Thoracic aorta (tissue), 2 donors: Measurements from ENCODE around the gene PCTP. TPM values are rescaled to one million over a fixed set of nuclear protein-coding genes. Genes with fewer than 3 reads are reported as not detected.

ENCODE experiments used
- ATAC-seq: fragments of 150-250 bp; one replicate; pipeline ENCODE4 v1.8.0; 2017; ENCODE audit warnings: low read depth; ENCODE audit not compliant: insufficient number of reproducible peaks, low FRiP score
- DNase-seq: peaks from one replicate; pipeline ENCODE4 v3.0.0-alpha.2; 2020; ENCODE audit warnings: low spot score
- H3K27ac ChIP-seq, 2 donors: fragments of 200-600 bp; sonication (generic); 1 replicate in 1 of 2; 2 replicates in 1 of 2; pipeline ENCODE4 v1.5.1; 2016; ENCODE audit warnings: mild to moderate bottlenecking in 2 of 2, moderate library complexity in 2 of 2
- H3K27me3 ChIP-seq: fragments of 200-600 bp; sonication (generic); replicated peaks from 2 replicates; pipeline ENCODE4 v1.6.0; 2016; ENCODE audit warnings: mild to moderate bottlenecking; ENCODE audit not compliant: insufficient read depth
- H3K36me3 ChIP-seq: fragments of 200-600 bp; sonication (generic); one replicate; pipeline ENCODE4 v1.5.1; 2016
- H3K4me1 ChIP-seq, 2 donors: fragments of 200-600 bp; sonication (generic); 1 replicate in 1 of 2; 2 replicates in 1 of 2; pipeline versions ENCODE4 v1.5.1 to v1.6.0; 2016; ENCODE audit warnings: low read depth in 2 of 2, mild to moderate bottlenecking in 1 of 2; ENCODE audit not compliant: control insufficient read depth in 1 of 2
- H3K4me3 ChIP-seq: fragments of 200-600 bp; sonication (generic); 2 replicates; pipeline ENCODE4 v1.5.1; 2016; ENCODE audit warnings: mild to moderate bottlenecking
- H3K9me3 ChIP-seq: fragments of 200-600 bp; sonication (generic); 2 replicates; pipeline ENCODE4 v1.5.1; 2016
- CTCF ChIP-seq: fragments of 200-600 bp; sonication (generic); IDR thresholded peaks from one replicate; pipeline ENCODE4 v1.5.1; 2019; ENCODE audit warnings: antibody characterized with exemption
- total RNA-seq, 2 donors: library from RNA; depleted of rRNA; stranded (reverse); fragments of >200 nt; gene quantifications; one replicate each; pipeline versions ENCODE4 v1.1.0 to v1.2.3, GENCODE V29; 2016

PCTP gene
- total RNA-seq, 2 donors from 2014 or later: 11.9 to 13.3 TPM

- Histone ChIP-seq H3K27me3 (no peaks in the 10 kb centered on the region), H3K9me3 (no peaks in the 10 kb centered on the region), H3K27ac (no peak overlapping the region), H3K4me3 (no peak overlapping the region), H3K4me1 (no peaks in the 10 kb centered on the region), H3K36me3 (no peaks in the 10 kb centered on the region)
- no peak for DNase-seq
- ATAC-seq: no peak
- no peak for TF ChIP-seq CTCF
These were observed 42.4 kb downstream of the PCTP start for GRCh38 chr17:55793272-55793671.

- no peak for DNase-seq
- Histone ChIP-seq H3K27me3 (no peaks in the 10 kb centered on the region), H3K4me3 (no peak overlapping the region), H3K9me3 (no peaks in the 10 kb centered on the region), H3K27ac (no peak overlapping the region), H3K4me1 (no peaks in the 10 kb centered on the region), H3K36me3 (no peaks in the 10 kb centered on the region)
- no peak for ATAC-seq
- no peak for TF ChIP-seq CTCF
These were observed 44.1 kb downstream of the PCTP start for GRCh38 chr17:55794725-55795482.

- no peak for TF ChIP-seq CTCF
- H3K4me3 ChIP-seq: no peak overlapping the region
- H3K9me3 ChIP-seq: peaks cover 4% of the 10 kb centered on the region
- ATAC-seq (no peak), DNase-seq (no peak)
- H3K27ac ChIP-seq: no peak overlapping the region
- H3K36me3 ChIP-seq: no peaks in the 10 kb centered on the region
- H3K4me1 ChIP-seq: no peaks in the 10 kb centered on the region
- no peaks in the 10 kb centered on the region for H3K27me3 ChIP-seq
These were observed 56.1 kb downstream of the PCTP start for GRCh38 chr17:55806745-55807495.

- no peak for ATAC-seq
- Histone ChIP-seq H3K27me3 (no peaks in the 10 kb centered on the region), H3K36me3 (no peaks in the 10 kb centered on the region), H3K27ac (no peak overlapping the region), H3K4me1 (no peaks in the 10 kb centered on the region), H3K4me3 (no peak overlapping the region), H3K9me3 (no peaks in the 10 kb centered on the region)
- DNase-seq: no peak
- TF ChIP-seq CTCF: no peak
These were observed 60.7 kb downstream of the PCTP start for GRCh38 chr17:55811536-55811935.

GRCh38 chr17:55812323-55812722, 61.5 kb downstream of the PCTP start:
- Histone ChIP-seq H3K27ac (no peak overlapping the region), H3K4me3 (no peak overlapping the region), H3K36me3 (no peaks in the 10 kb centered on the region), H3K9me3 (no peaks in the 10 kb centered on the region), H3K27me3 (no peaks in the 10 kb centered on the region), H3K4me1 (no peaks in the 10 kb centered on the region)
- no peak for DNase-seq
- no peak for ATAC-seq
- TF ChIP-seq CTCF: no peak
